ENCODE measurements around the gene KRTAP19-5.
"Not testable (repeated sequence)": the region's sequence is repeated elsewhere in the genome, so short reads cannot be mapped to it uniquely, and the experiment has no call there.

Gene KRTAP19-5

GRCh38 chr21:30502041-30502440, at the start of gene KRTAP19-5:
TSS of gene KRTAP19-5 (minus strand) at chr21:30502141. CDS start at chr21:30502090, 51 bp downstream.
- in situ Hi-C loops (cut with HindIII; ENCODE audit: low sequenced_read_pairs), result no loop called here

- in situ Hi-C loops (cut with HindIII; ENCODE audit: low sequenced_read_pairs), result no loop called here
These were observed 39.8 kb upstream of the KRTAP19-5 start, which contains the start of gene KRTAP19-6 for GRCh38 chr21:30541764-30542163. TSS of gene KRTAP19-6 (minus strand) at chr21:30541864. CDS start at chr21:30541833, 31 bp downstream.

- in situ Hi-C loops (cut with HindIII; ENCODE audit: low sequenced_read_pairs), result no loop called here
These were observed 16.9 kb upstream of the KRTAP19-5 start for GRCh38 chr21:30518876-30519275.

- in situ Hi-C loops (cut with HindIII; ENCODE audit: low sequenced_read_pairs), result no loop called here
These were observed 13.7 kb upstream of the KRTAP19-5 start for GRCh38 chr21:30515681-30516080.

GRCh38 chr21:30505621-30506205, 3.8 kb upstream of the KRTAP19-5 start:
- in situ Hi-C loops (cut with HindIII; ENCODE audit: low sequenced_read_pairs), result not testable (repeated sequence)

GRCh38 chr21:30497065-30497464, 4.9 kb downstream of the KRTAP19-5 start, which contains the start of gene KRTAP19-4:
TSS of gene KRTAP19-4 (minus strand) at chr21:30497165. CDS start at chr21:30497110, 55 bp downstream.
- in situ Hi-C loops (cut with HindIII; ENCODE audit: low sequenced_read_pairs), result no loop called here

- in situ Hi-C loops (cut with HindIII; ENCODE audit: low sequenced_read_pairs), result no loop called here
These were observed 9.9 kb downstream of the KRTAP19-5 start, which contains the start of gene KRTAP19-3 for GRCh38 chr21:30491963-30492428. TSS of gene KRTAP19-3 (minus strand) at chr21:30492013. CDS start at chr21:30491957, 56 bp downstream.

- in situ Hi-C loops (cut with HindIII; ENCODE audit: low sequenced_read_pairs), result no loop called here
These were observed 14.6 kb downstream of the KRTAP19-5 start, which contains the start of gene KRTAP19-2 for GRCh38 chr21:30487336-30487735. TSS of gene KRTAP19-2 (minus strand) at chr21:30487436. CDS start at chr21:30487348, 88 bp downstream.

GRCh38 chr21:30486180-30486579, 15.8 kb downstream of the KRTAP19-5 start:
- in situ Hi-C loops (cut with HindIII; ENCODE audit: low sequenced_read_pairs), result no loop called here

GRCh38 chr21:30482130-30482529, 19.8 kb downstream of the KRTAP19-5 start:
- in situ Hi-C loops (cut with HindIII; ENCODE audit: low sequenced_read_pairs), result no loop called here

GRCh38 chr21:30480145-30480544, 21.8 kb downstream of the KRTAP19-5 start, which contains the start of gene KRTAP19-1:
TSS of gene KRTAP19-1 (minus strand) at chr21:30480367. CDS start at chr21:30480317, 50 bp downstream.
- in situ Hi-C loops (cut with HindIII; ENCODE audit: low sequenced_read_pairs), result no loop called here

GRCh38 chr21:30479259-30479658, 22.7 kb downstream of the KRTAP19-5 start:
- in situ Hi-C loops (cut with HindIII; ENCODE audit: low sequenced_read_pairs), result no loop called here

GRCh38 chr21:30478004-30478403, 23.9 kb downstream of the KRTAP19-5 start:
- in situ Hi-C loops (cut with HindIII; ENCODE audit: low sequenced_read_pairs), result no loop called here

GRCh38 chr21:30468900-30469714, 32.8 kb downstream of the KRTAP19-5 start:
- in situ Hi-C loops (cut with HindIII; ENCODE audit: low sequenced_read_pairs), result no loop called here

GRCh38 chr21:30463713-30464112, 38.2 kb downstream of the KRTAP19-5 start:
- in situ Hi-C loops (cut with HindIII; ENCODE audit: low sequenced_read_pairs), result no loop called here
